Endodermal cell (in vitro differentiated cells): ENCODE data around the gene RASD2. TPM values are rescaled to one million over a fixed set of nuclear protein-coding genes. Genes with fewer than 3 reads are reported as not detected.
A peak's percentile ranks its signal among the peaks of the same experiment; 100 is the strongest.

Source experiments
- DNase-seq: peaks from one replicate; pipeline ENCODE4 v3.0.0-alpha.2; 2017
- H3K27ac ChIP-seq: 2 replicates; pipeline ENCODE4 v1.5.1; 2013; ENCODE audit warnings: mild to moderate bottlenecking, low read depth, low read length, moderate library complexity
- H3K27me3 ChIP-seq: 2 replicates; pipeline ENCODE4 v1.6.1; 2013; ENCODE audit warnings: mild to moderate bottlenecking, low read length, moderate library complexity; ENCODE audit not compliant: insufficient read depth, control insufficient read depth, poor library complexity, severe bottlenecking
- H3K36me3 ChIP-seq: 2 replicates; pipeline ENCODE4 v1.7.0; 2013; ENCODE audit warnings: mild to moderate bottlenecking, low read length, moderate library complexity; ENCODE audit not compliant: control insufficient read depth, insufficient read depth
- H3K4me1 ChIP-seq: one replicate; pipeline ENCODE4 v1.7.0; 2013; ENCODE audit warnings: low read length; ENCODE audit not compliant: control insufficient read depth, insufficient read depth
- H3K4me3 ChIP-seq: 2 replicates; pipeline ENCODE4 v1.5.1; 2013; ENCODE audit warnings: mild to moderate bottlenecking, low read length, moderate library complexity
- H3K9ac ChIP-seq: 2 replicates; pipeline ENCODE4 v1.6.1; 2013; ENCODE audit warnings: mild to moderate bottlenecking, low read length, moderate library complexity; ENCODE audit not compliant: poor library complexity, severe bottlenecking; ENCODE audit errors: extremely low read depth
- H3K9me3 ChIP-seq: 2 replicates; pipeline ENCODE4 v1.6.1; 2013; ENCODE audit warnings: mild to moderate bottlenecking, low read length, moderate library complexity; ENCODE audit not compliant: control insufficient read depth
- H3K27ac Mint-ChIP-seq: 2 replicates; pipeline ENCODE4 v1.8.0; 2020; ENCODE audit warnings: mixed read lengths
- H3K27me3 Mint-ChIP-seq: 2 replicates; pipeline ENCODE4 v1.8.0; 2021; ENCODE audit warnings: mild to moderate bottlenecking, mixed read lengths; ENCODE audit not compliant: insufficient read depth
- H3K36me3 Mint-ChIP-seq: 2 replicates; pipeline ENCODE4 v1.8.0; 2020; ENCODE audit warnings: low read depth, mixed read lengths
- H3K4me1 Mint-ChIP-seq: 2 replicates; pipeline ENCODE4 v1.8.0; 2020; ENCODE audit warnings: mixed read lengths
- H3K4me3 Mint-ChIP-seq: 2 replicates; pipeline ENCODE4 v1.8.0; 2020; ENCODE audit warnings: mild to moderate bottlenecking, moderate library complexity, mixed read lengths
- H3K9me3 Mint-ChIP-seq: 2 replicates; pipeline ENCODE4 v1.8.0; 2020; ENCODE audit warnings: mild to moderate bottlenecking, mixed read lengths
- CTCF ChIP-seq: fragments of 200-600 bp; sonication (generic); conservative IDR thresholded peaks from 2 replicates; pipeline ENCODE4 v1.5.0; 2021; ENCODE audit warnings: antibody characterized with exemption, mild to moderate bottlenecking
- WGBS, 2 experiments: methylation state at CpG; one replicate each; pipeline versions ENCODE4 v1.1.5 to v1.1.7; 2013; ENCODE audit warnings: missing lambda C conversion rate in 2 of 2, mixed read lengths in 1 of 2; ENCODE audit not compliant: insufficient coverage in 1 of 2, insufficient read length in 1 of 2; 5-methylcytosine and 5-hydroxymethylcytosine counted together
- total RNA-seq, 2 donors: library from RNA; stranded (reverse); fragmentation: NEBNext Ultra II Directional in 1 of 2; extraction: Animal tissue kit (Norgen Biotek cat#: 25700) in 1 of 2; gene quantifications; 2 replicates in 1 of 2; 3 replicates in 1 of 2; pipeline ENCODE4 v1.2.1, GENCODE V29; 2021

RASD2 gene
- total RNA-seq, 2 donors from 2014 or later = 0.15 to 0.24 TPM

GRCh38 chr22:35581023-35581413, 40.4 kb downstream of the RASD2 start:
- no peak overlapping the region for H3K9ac ChIP-seq
- no peak overlapping the region for H3K27ac Mint-ChIP-seq
- peaks cover 5% of the 10 kb centered on the region for H3K27me3 Mint-ChIP-seq
- H3K4me1 Mint-ChIP-seq = no peaks in the 10 kb centered on the region
- no peaks in the 10 kb centered on the region for H3K4me1 ChIP-seq
- no peaks in the 10 kb centered on the region for H3K9me3 ChIP-seq
- no peaks in the 10 kb centered on the region for H3K27me3 ChIP-seq
- no peak for TF ChIP-seq CTCF
- H3K4me3 Mint-ChIP-seq = no peak overlapping the region
- no peak overlapping the region for H3K27ac ChIP-seq
- H3K36me3 Mint-ChIP-seq = no peaks in the 10 kb centered on the region
- no peaks in the 10 kb centered on the region for H3K36me3 ChIP-seq
- 85 to 93% methylated on average over 3 to 5 of the region's 5 CpGs for WGBS, 2 experiments
- DNase-seq = no peak
- H3K9me3 Mint-ChIP-seq = no peaks in the 10 kb centered on the region
- no peak overlapping the region for H3K4me3 ChIP-seq

GRCh38 chr22:35582218-35582860, 41.7 kb downstream of the RASD2 start:
- H3K4me3 Mint-ChIP-seq = no peak overlapping the region
- H3K9me3 Mint-ChIP-seq = no peaks in the 10 kb centered on the region
- H3K4me1 Mint-ChIP-seq = no peaks in the 10 kb centered on the region
- Histone ChIP-seq H3K4me1 (no peaks in the 10 kb centered on the region), H3K9me3 (no peaks in the 10 kb centered on the region), H3K4me3 (no peak overlapping the region), H3K9ac (no peak overlapping the region), H3K27ac (no peak overlapping the region), H3K27me3 (no peaks in the 10 kb centered on the region), H3K36me3 (no peaks in the 10 kb centered on the region)
- H3K36me3 Mint-ChIP-seq = no peaks in the 10 kb centered on the region
- 83 to 85% methylated on average over 4 to 11 of the region's 11 CpGs for WGBS, 2 experiments
- TF ChIP-seq CTCF = no peak
- no peak overlapping the region for H3K27ac Mint-ChIP-seq
- H3K27me3 Mint-ChIP-seq = peaks cover 5% of the 10 kb centered on the region
- no peak for DNase-seq

- H3K36me3 Mint-ChIP-seq = no peaks in the 10 kb centered on the region
- 33 to 36% methylated on average over 6 to 13 of the region's 13 CpGs for WGBS, 2 experiments
- Histone ChIP-seq H3K9me3 (no peaks in the 10 kb centered on the region), H3K36me3 (no peaks in the 10 kb centered on the region), H3K27me3 (no peaks in the 10 kb centered on the region), H3K4me3 (no peak overlapping the region), H3K27ac (no peak overlapping the region), H3K4me1 (no peaks in the 10 kb centered on the region), H3K9ac (no peak overlapping the region)
- peak; percentile 98 for TF ChIP-seq CTCF
- no peaks in the 10 kb centered on the region for H3K4me1 Mint-ChIP-seq
- no peaks in the 10 kb centered on the region for H3K9me3 Mint-ChIP-seq
- H3K4me3 Mint-ChIP-seq = no peak overlapping the region
- peaks cover 1% of the 10 kb centered on the region for H3K27me3 Mint-ChIP-seq
- no peak overlapping the region for H3K27ac Mint-ChIP-seq
- DNase-seq = peak; percentile 87
Measured at GRCh38 chr22:35582861-35583670, 42.4 kb downstream of the RASD2 start.
